ENCODE measurements around the gene RHPN2. TPM values are rescaled to one million over a fixed set of nuclear protein-coding genes. Genes with fewer than 3 reads are reported as not detected.
"Not testable (repeated sequence)": the region's sequence is repeated elsewhere in the genome, so short reads cannot be mapped to it uniquely, and the experiment has no call there.

The RHPN2 gene
- total and polyA plus RNA-seq, 2 of the 8 experiments (the other 6 are each of a cell fraction or from before 2014, with no cell fraction given), result 22.8 to 31.1 TPM

DNA sequence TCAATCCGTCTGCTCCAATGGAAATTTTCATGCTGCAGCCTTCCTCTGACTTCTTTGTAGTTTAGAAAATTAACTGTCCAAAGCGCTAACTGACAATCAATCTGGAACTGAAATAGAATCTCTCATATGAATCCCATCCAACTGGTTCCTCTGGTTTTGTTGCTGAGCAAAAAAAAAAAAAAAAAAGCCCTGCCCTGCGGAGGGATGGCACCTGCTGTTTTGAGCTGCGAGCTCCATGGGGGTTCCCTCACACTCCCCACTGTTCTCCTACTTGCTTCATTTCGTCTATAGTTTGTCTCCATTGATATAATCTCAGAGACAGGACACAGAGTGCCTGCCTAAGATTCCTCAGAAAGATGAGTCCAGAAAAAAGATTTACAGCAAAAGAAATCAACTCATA, 59.2 kb downstream of the RHPN2 start (continued):
- TF ChIP-seq, protein P1, sequence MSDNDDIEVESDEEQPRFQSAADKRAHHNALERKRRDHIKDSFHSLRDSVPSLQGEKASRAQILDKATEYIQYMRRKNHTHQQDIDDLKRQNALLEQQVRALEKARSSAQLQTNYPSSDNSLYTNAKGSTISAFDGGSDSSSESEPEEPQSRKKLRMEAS (IDR thresholded peaks at IDR 0.05), result no peak
- TF ChIP-seq HDAC2 (IDR thresholded peaks at IDR 0.05; ENCODE audit: borderline replicate concordance in 1 of 2, low read depth in 2 of 2, low read length in 2 of 2), result no peak
- TF ChIP-seq, protein P2, sequence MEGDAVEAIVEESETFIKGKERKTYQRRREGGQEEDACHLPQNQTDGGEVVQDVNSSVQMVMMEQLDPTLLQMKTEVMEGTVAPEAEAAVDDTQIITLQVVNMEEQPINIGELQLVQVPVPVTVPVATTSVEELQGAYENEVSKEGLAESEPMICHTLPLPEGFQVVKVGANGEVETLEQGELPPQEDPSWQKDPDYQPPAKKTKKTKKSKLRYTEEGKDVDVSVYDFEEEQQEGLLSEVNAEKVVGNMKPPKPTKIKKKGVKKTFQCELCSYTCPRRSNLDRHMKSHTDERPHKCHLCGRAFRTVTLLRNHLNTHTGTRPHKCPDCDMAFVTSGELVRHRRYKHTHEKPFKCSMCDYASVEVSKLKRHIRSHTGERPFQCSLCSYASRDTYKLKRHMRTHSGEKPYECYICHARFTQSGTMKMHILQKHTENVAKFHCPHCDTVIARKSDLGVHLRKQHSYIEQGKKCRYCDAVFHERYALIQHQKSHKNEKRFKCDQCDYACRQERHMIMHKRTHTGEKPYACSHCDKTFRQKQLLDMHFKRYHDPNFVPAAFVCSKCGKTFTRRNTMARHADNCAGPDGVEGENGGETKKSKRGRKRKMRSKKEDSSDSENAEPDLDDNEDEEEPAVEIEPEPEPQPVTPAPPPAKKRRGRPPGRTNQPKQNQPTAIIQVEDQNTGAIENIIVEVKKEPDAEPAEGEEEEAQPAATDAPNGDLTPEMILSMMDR (IDR thresholded peaks at IDR 0.05; ENCODE audit: control extremely low read depth in 1 of 3, insufficient read depth in 1 of 3, low read depth in 1 of 3, low read length in 3 of 3), result no peak
- TF ChIP-seq, protein P3, sequence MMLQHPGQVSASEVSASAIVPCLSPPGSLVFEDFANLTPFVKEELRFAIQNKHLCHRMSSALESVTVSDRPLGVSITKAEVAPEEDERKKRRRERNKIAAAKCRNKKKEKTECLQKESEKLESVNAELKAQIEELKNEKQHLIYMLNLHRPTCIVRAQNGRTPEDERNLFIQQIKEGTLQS (IDR thresholded peaks at IDR 0.05; ENCODE audit: insufficient read depth, low read depth, low read length), result no peak
- no peak for TF ChIP-seq CTBP2 (IDR thresholded peaks at IDR 0.05; ENCODE audit: borderline replicate concordance, insufficient read depth, insufficient read length, low read length)
- no peak for TF ChIP-seq EP300 (IDR thresholded peaks at IDR 0.05; ENCODE audit: borderline replicate concordance in 1 of 2, low read depth in 2 of 2, low read length in 2 of 2)

DNA sequence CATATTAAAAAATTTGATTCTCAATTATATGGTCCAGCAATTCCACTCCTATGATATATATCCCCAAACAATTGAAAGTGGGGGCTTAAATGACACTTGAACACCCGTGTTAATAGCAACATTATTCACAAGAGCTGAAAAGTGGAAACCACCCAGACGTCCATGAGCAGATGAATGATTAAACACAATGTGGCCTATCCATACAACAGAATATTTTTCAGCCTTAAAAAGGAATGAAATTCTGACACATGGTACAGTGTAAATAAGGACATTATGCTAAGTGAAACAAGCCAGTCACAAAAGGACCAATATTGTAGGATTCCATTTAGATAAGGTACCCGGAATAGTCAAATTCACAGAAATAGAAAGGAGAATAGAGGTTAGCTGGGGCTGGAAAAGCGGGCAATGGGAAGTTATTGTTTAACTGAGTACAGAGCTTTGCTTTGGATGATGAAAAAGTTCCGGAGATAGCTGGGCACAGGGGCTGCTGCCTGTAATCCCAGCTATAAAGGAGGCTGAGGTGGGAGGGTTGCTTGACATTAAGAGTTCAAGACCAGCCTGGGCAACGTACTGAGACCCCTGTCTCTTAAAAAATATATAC, 61.2 kb downstream of the RHPN2 start:
- CTCF ChIA-PET (ENCODE audit: partially characterized antibody), result interaction anchor here (1.6 kb wide), 1 partner anchor 9 kb away, joined by 4 read pairs; no protein-coding TSS in a partner anchor
- H3K4ac ChIP-seq (replicated peaks; ENCODE audit: insufficient read length, low read depth, low read length); H3K23me2 ChIP-seq (ENCODE audit: low read depth, low read length); H3K27me3 ChIP-seq (replicated peaks in 1 of 4; ENCODE audit: control insufficient read depth in 3 of 4, extremely low read depth in 1 of 4, insufficient read depth in 3 of 4, low read length in 3 of 4); H4K8ac ChIP-seq (ENCODE audit: extremely low read depth, insufficient read depth, low read length); H3K79me2 ChIP-seq (ENCODE audit: control insufficient read depth in 1 of 2, insufficient read depth in 2 of 2, low read length in 2 of 2); H2AK5ac ChIP-seq (ENCODE audit: low read depth, low read length); H3K23ac ChIP-seq (ENCODE audit: insufficient read length); H2BK120ac ChIP-seq (replicated peaks; ENCODE audit: low read depth, low read length); H3K14ac ChIP-seq (ENCODE audit: insufficient read length); POLR2A ChIA-PET (ENCODE audit: partially characterized antibody); H2BK15ac ChIP-seq (ENCODE audit: low read length); H4K91ac ChIP-seq (replicated peaks; ENCODE audit: insufficient read length, low read length); H2AFZ ChIP-seq (ENCODE audit: low read length); H4K20me1 ChIP-seq (replicated peaks in 1 of 2; ENCODE audit: control insufficient read depth in 1 of 2, insufficient read depth in 2 of 2, low read length in 2 of 2); H3K27ac ChIP-seq (ENCODE audit: low read depth, low read length); H3K18ac ChIP-seq (ENCODE audit: extremely low read depth, low read length); H2BK12ac ChIP-seq (ENCODE audit: low read depth, low read length); H4K5ac ChIP-seq (ENCODE audit: insufficient read length, low read depth, low read length); H2BK5ac ChIP-seq (ENCODE audit: low read depth, low read length); H3K56ac ChIP-seq (replicated peaks; ENCODE audit: insufficient read length, low read depth, low read length); DNase-seq (ENCODE audit: low read depth in 1 of 2, low spot score in 2 of 2); H2BK20ac ChIP-seq (ENCODE audit: low read length); H3K4me1 ChIP-seq (replicated peaks in 1 of 4; ENCODE audit: control insufficient read depth in 3 of 4, insufficient read depth in 4 of 4, low read length in 3 of 4); H3K4me2 ChIP-seq (ENCODE audit: insufficient read depth in 1 of 2, low read depth in 2 of 2, low read length in 2 of 2); H3K79me1 ChIP-seq (ENCODE audit: low read depth, low read length); H3K4me3 ChIP-seq (ENCODE audit: extremely low read depth in 1 of 4, insufficient read depth in 2 of 4, low read depth in 3 of 4, low read length in 4 of 4); FAIRE-seq; H3K9ac ChIP-seq (replicated peaks in 1 of 4; ENCODE audit: extremely low read depth in 1 of 4, low read depth in 3 of 4, low read length in 3 of 4); H3K9me3 ChIP-seq (ENCODE audit: insufficient read depth in 2 of 2, low read depth in 1 of 2, low read length in 1 of 2): not testable (repeated sequence)
- H3K36me3 ChIP-seq (ENCODE audit: control insufficient read depth in 2 of 4, insufficient read depth in 4 of 4, low read length in 3 of 4), result peaks cover 0 to 25% (median 9%) of the 10 kb centered on the region in 4 experiments; a peak in 3 of 8 replicates
- WGBS, 2 experiments (ENCODE audit: extremely low coverage in 1 of 2, insufficient coverage in 1 of 2, insufficient read length in 1 of 2, insufficient replicate concordance in 2 of 2, low coverage in 1 of 2, low lambda C conversion rate in 2 of 2, missing lambda C conversion rate in 1 of 2), result 84% methylated on average over 6 of the region's 6 CpGs; no CpG with 5 or more reads in 1 of the 2 experiments
